CD4-positive, alpha-beta T cell treated with Interleukin-17A for 1 hour (primary cell): ENCODE data around the gene ABCA3.

ENCODE experiments used
- DNase-seq: peaks from one replicate; pipeline ENCODE4 v3.0.0-alpha.2; 2020

The ABCA3 gene

GRCh38 chr16:2299915-2300192 is 40.7 kb downstream of the ABCA3 start:
- no peak for DNase-seq

- DNase-seq = no peak
Observed at GRCh38 chr16:2299121-2299914, 41.2 kb downstream of the ABCA3 start.

- no peak for DNase-seq
Observed at GRCh38 chr16:2298621-2299020, 41.9 kb downstream of the ABCA3 start.

- DNase-seq = no peak
Observed at GRCh38 chr16:2297506-2297860, 43.0 kb downstream of the ABCA3 start.

GRCh38 chr16:2296661-2297505 is 43.6 kb downstream of the ABCA3 start:
- peak; percentile 16 for DNase-seq

- peak; percentile 2 for DNase-seq
Observed at GRCh38 chr16:2295056-2295798, 45.3 kb downstream of the ABCA3 start.

GRCh38 chr16:2292221-2292620 is 48.3 kb downstream of the ABCA3 start:
- DNase-seq = no peak

GRCh38 chr16:2289282-2289681 is 51.2 kb downstream of the ABCA3 start:
- no peak for DNase-seq

GRCh38 chr16:2288726-2289125 is 51.8 kb downstream of the ABCA3 start:
- no peak for DNase-seq

- DNase-seq = no peak
Observed at GRCh38 chr16:2287916-2288547, 52.5 kb downstream of the ABCA3 start.

GRCh38 chr16:2286550-2286949 is 54.0 kb downstream of the ABCA3 start:
- DNase-seq = no peak

- no peak for DNase-seq
Observed at GRCh38 chr16:2285731-2286191, 54.8 kb downstream of the ABCA3 start.

GRCh38 chr16:2284797-2285576 is 55.5 kb downstream of the ABCA3 start:
- DNase-seq = no peak

GRCh38 chr16:2284001-2284770 is 56.3 kb downstream of the ABCA3 start:
- no peak for DNase-seq

GRCh38 chr16:2282866-2283555 is 57.5 kb downstream of the ABCA3 start:
- DNase-seq = no peak

GRCh38 chr16:2282262-2282661 is 58.3 kb downstream of the ABCA3 start:
- no peak for DNase-seq

- DNase-seq = no peak
Observed at GRCh38 chr16:2280981-2281542, 59.5 kb downstream of the ABCA3 start.

GRCh38 chr16:2280461-2280860 is 60.1 kb downstream of the ABCA3 start:
- no peak for DNase-seq

- DNase-seq = no peak
Observed at GRCh38 chr16:2278956-2279800, 61.4 kb downstream of the ABCA3 start.

GRCh38 chr16:2278272-2278608 is 62.3 kb downstream of the ABCA3 start:
- DNase-seq = no peak
